Activated B cell treated with CpG ODN at 0.5 μM for 24 hours (primary cell): ENCODE measurements around the gene GPAT3. TPM values are rescaled to one million over a fixed set of nuclear protein-coding genes. Genes with fewer than 3 reads are reported as not detected.

ENCODE experiments used
- ATAC-seq: fragments of 200-7000 bp; cut with Tn5 transposase; one replicate; pipeline ENCODE4 v1.10.0; 2021; ENCODE audit warnings: low read depth, mild to moderate bottlenecking, moderate library complexity
- CTCF ChIA-PET: fragments of 350-600 bp; sonication (Branson Sonifier 250); formaldehyde crosslinking; loops from one replicate; lab custom pipeline; 2021; ENCODE audit warnings: antibody characterized with exemption; lab: Charles Lee
- POLR2A ChIA-PET: fragments of 350-600 bp; sonication (Branson Sonifier 250); formaldehyde crosslinking; loops from one replicate; lab custom pipeline; 2021; ENCODE audit warnings: antibody characterized with exemption; lab: Charles Lee
- DNase-seq: peaks from one replicate; pipeline ENCODE4 v3.0.0; 2022
- H3K27ac Mint-ChIP-seq: one replicate; pipeline ENCODE4 v1.8.0; 2020; ENCODE audit warnings: mixed read lengths
- H3K27me3 Mint-ChIP-seq: one replicate; pipeline ENCODE4 v1.8.0; 2021; ENCODE audit warnings: mixed read lengths
- H3K36me3 Mint-ChIP-seq: one replicate; pipeline ENCODE4 v1.8.0; 2021; ENCODE audit warnings: low read depth, mixed read lengths
- H3K4me1 Mint-ChIP-seq: one replicate; pipeline ENCODE4 v1.8.0; 2021; ENCODE audit warnings: mixed read lengths
- H3K4me3 Mint-ChIP-seq: one replicate; pipeline ENCODE4 v1.8.0; 2020; ENCODE audit warnings: mild to moderate bottlenecking, mixed read lengths
- H3K9me3 Mint-ChIP-seq: one replicate; pipeline ENCODE4 v1.8.0; 2020; ENCODE audit warnings: mixed read lengths
- CTCF ChIP-seq: fragments of 200-600 bp; IDR thresholded peaks from one replicate; pipeline ENCODE4 v1.8.0; 2022; ENCODE audit warnings: antibody characterized with exemption, mild to moderate bottlenecking
- intact Hi-C: fragments of 100-400 bp; cut with micrococcal nuclease; formaldehyde crosslinking; loops from one replicate; pipeline ENCODE4 v1.15.1; 2024
- total RNA-seq: library from RNA; stranded (reverse); gene quantifications from 2 replicates; pipeline ENCODE4 v1.2.3, GENCODE V29; 2022

The GPAT3 gene
- total RNA-seq, 1 donor from 2014 or later: 0.91 TPM

DNA sequence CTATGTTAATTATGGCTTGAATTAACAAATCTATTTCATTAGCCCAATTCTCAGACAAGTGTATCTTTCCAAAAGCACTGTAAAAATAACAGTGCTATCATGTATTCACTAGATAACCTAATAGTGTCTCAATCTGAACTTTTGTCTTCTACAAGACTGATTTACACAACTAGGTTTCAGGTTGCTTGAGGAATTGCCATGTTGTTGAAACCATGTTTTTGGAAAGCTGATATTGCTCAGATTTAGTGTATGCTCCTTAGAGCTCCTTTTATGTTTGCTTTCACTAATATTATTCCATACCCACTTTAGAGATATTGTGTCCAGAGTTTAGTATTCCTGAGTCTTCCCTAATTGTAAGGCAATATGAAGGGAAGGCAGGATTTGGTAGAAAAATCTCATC is 70.6 kb downstream of the GPAT3 start:
- ATAC-seq (no peak), DNase-seq (no peak)
- H3K27ac Mint-ChIP-seq: no peak overlapping the region
- no peaks in the 10 kb centered on the region for H3K4me1 Mint-ChIP-seq
- intact Hi-C loops: no loop called here
- TF ChIP-seq CTCF: no peak
- POLR2A ChIA-PET: interaction anchor here (0.7 to 1.5 kb wide), 2 partner anchors 25 to 72 kb away, joined by 5 to 6 read pairs; no protein-coding TSS in a partner anchor
- H3K36me3 Mint-ChIP-seq: peaks cover under 1% of the 10 kb centered on the region
- peaks cover 5% of the 10 kb centered on the region for H3K9me3 Mint-ChIP-seq
- CTCF ChIA-PET: no interaction called here
- H3K4me3 Mint-ChIP-seq: no peak overlapping the region
- no peaks in the 10 kb centered on the region for H3K27me3 Mint-ChIP-seq

GRCh38 chr4:83606898-83607297 is 71.0 kb downstream of the GPAT3 start:
- DNase-seq (no peak), ATAC-seq (peak; percentile 47)
- Mint-ChIP-seq H3K4me3 (no peak overlapping the region), H3K27ac (no peak overlapping the region), H3K36me3 (peaks cover 2% of the 10 kb centered on the region), H3K4me1 (no peaks in the 10 kb centered on the region), H3K27me3 (peaks cover 2% of the 10 kb centered on the region), H3K9me3 (peaks cover 10% of the 10 kb centered on the region)
- CTCF ChIA-PET: no interaction called here
- intact Hi-C loops: no loop called here
- TF ChIP-seq CTCF: no peak
- POLR2A ChIA-PET: interaction anchor here (0.7 to 1.5 kb wide), 2 partner anchors 25 to 72 kb away, joined by 5 to 6 read pairs; no protein-coding TSS in a partner anchor

- CTCF ChIA-PET: interaction anchor here (0.9 kb wide), 1 partner anchor 99 kb away, joined by 3 read pairs; no protein-coding TSS in a partner anchor
- Mint-ChIP-seq H3K4me3 (no peak overlapping the region), H3K36me3 (peaks cover 6% of the 10 kb centered on the region), H3K27ac (no peak overlapping the region), H3K9me3 (peaks cover 30% of the 10 kb centered on the region), H3K4me1 (no peaks in the 10 kb centered on the region), H3K27me3 (peaks cover 3% of the 10 kb centered on the region)
- TF ChIP-seq CTCF: no peak
- ATAC-seq (no peak), DNase-seq (no peak)
- POLR2A ChIA-PET: interaction anchor here (0.9 kb wide), 1 partner anchor 73 kb away, joined by 3 read pairs; the partner anchor contains the start of gene GPAT3
- intact Hi-C loops: no loop called here
Observed at GRCh38 chr4:83609365-83609764, 73.5 kb downstream of the GPAT3 start.

DNA sequence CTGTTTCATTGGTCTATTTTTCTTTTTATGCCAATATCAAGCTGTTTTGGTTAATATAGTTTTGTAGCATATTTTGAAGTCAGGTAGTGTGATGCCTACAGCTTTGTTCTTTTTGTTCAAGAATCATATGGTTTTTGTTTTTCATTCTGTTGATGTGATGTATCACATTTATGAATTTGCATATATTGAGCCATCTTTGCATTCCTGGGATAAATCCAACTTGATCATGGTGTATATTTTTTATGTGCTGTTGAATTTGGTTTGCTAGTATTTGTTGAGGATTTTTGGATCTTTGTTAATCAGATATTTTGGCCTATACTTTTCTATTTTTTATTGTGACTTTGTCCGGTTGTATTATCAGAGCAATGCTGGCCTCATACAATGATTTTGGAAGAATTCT is 74.8 kb downstream of the GPAT3 start:
- Mint-ChIP-seq H3K36me3 (peaks cover 6% of the 10 kb centered on the region), H3K27me3 (peaks cover 3% of the 10 kb centered on the region), H3K9me3 (peaks cover 30% of the 10 kb centered on the region), H3K27ac (no peak overlapping the region), H3K4me1 (no peaks in the 10 kb centered on the region), H3K4me3 (no peak overlapping the region)
- POLR2A ChIA-PET: no interaction called here
- DNase-seq (no peak), ATAC-seq (no peak)
- TF ChIP-seq CTCF: no peak
- intact Hi-C loops: no loop called here
- CTCF ChIA-PET: no interaction called here

- no peak overlapping the region for H3K4me3 Mint-ChIP-seq
- peaks cover 6% of the 10 kb centered on the region for H3K36me3 Mint-ChIP-seq
- peaks cover 30% of the 10 kb centered on the region for H3K9me3 Mint-ChIP-seq
Observed at GRCh38 chr4:83613023-83613422, 77.1 kb downstream of the GPAT3 start.

More at GRCh38 chr4:83613023-83613422, 77.1 kb downstream of the GPAT3 start:
- ChIA-PET POLR2A (no interaction called here), CTCF (no interaction called here)
- no peak for TF ChIP-seq CTCF
- no peak for DNase-seq
- ATAC-seq: no peak
- Mint-ChIP-seq H3K27ac (no peak overlapping the region), H3K27me3 (peaks cover 10% of the 10 kb centered on the region), H3K4me1 (no peaks in the 10 kb centered on the region)
- intact Hi-C loops: no loop called here
